ENCODE measurements around the gene PPOX. TPM values are rescaled to one million over a fixed set of nuclear protein-coding genes. Genes with fewer than 3 reads are reported as not detected.
A peak's percentile ranks its signal among the peaks of the same experiment; 100 is the strongest.

Gene PPOX
- total and polyA plus RNA-seq, 4 experiments from 2014 or later: 16.3 to 69.8 (median 42.5) TPM

GRCh38 chr1:161172349-161172748 is 6.1 kb downstream of the PPOX start:
- CTCF ChIA-PET (ENCODE audit: partially characterized antibody): interaction anchor here (1.3 kb wide), 1 partner anchor 10 kb away, joined by 3 read pairs; no protein-coding TSS in a partner anchor
- H3K4me1 Mint-ChIP-seq: peaks cover 27 to 74% (median 48%) of the 10 kb centered on the region in 4 donors
- peak overlapping the region in 1 of 8 donors; percentile 29 for H3K4me3 Mint-ChIP-seq
- intact Hi-C loops (cut with micrococcal nuclease): no loop called here
- peaks cover 29% of the 10 kb centered on the region for H3K4me1 ChIP-seq (ENCODE audit: insufficient read depth, low read length)
- H3K4me3 ChIP-seq (ENCODE audit: low read length in 2 of 2): no peak overlapping the region
- no peaks in the 10 kb centered on the region for H3K9me3 ChIP-seq (ENCODE audit: control insufficient read depth in 1 of 2, low read length in 2 of 2)
- H3K27ac Mint-ChIP-seq: peak overlapping the region in 4 of 7 donors; percentile 36 to 86 (median 72)
- H3K36me3 Mint-ChIP-seq: peaks cover 48 to 76% of the 10 kb centered on the region in 2 donors
- POLR2A ChIA-PET (ENCODE audit: partially characterized antibody): interaction anchor here (0.7 to 1.4 kb wide), 3 partner anchors 10 to 119 kb away, joined by 4 to 5 read pairs (median 4); no protein-coding TSS in a partner anchor
- H3K27ac ChIP-seq (ENCODE audit: low read depth, low read length): no peak overlapping the region
- no peak for DNase-seq
- no peaks in the 10 kb centered on the region for H3K9me3 Mint-ChIP-seq
- H3K36me3 ChIP-seq (ENCODE audit: insufficient read depth, low read length): peaks cover 59% of the 10 kb centered on the region
- no peaks in the 10 kb centered on the region for H3K27me3 ChIP-seq (ENCODE audit: insufficient read depth, low read length)
- H3K27me3 Mint-ChIP-seq: no peaks in the 10 kb centered on the region

DNA sequence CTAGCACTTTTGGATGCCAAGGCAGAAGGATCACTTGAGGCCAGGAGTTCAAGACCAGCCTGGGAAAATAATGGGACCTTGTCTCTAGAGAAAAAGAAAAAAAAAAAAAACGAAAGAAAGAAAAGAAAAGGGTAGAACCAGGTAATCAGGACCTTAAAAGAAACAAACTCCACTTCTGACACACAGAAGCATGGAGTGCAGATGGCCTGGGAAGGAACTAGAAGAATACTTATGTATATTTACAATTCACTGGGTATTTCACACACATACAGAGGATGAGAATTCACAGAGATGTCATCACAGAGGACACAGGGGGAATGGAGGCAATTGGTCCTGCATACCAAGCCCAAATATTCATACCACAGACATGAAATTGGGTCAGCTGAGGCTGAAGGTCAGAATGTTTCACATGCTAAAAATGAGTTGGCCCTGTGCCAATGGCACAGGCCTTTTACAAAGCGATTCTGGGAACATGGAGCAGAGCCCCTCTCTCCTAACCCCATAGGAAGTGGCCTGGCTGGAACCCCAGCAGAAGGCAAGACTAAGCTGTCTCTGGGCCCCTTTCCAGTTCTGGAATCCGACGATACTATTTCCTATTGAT is 6.7 kb downstream of the PPOX start:
- intact Hi-C loops (cut with micrococcal nuclease): no loop called here
- Mint-ChIP-seq H3K27ac (peak overlapping the region in 5 of 7 donors; percentile 37 to 86 (median 54)), H3K9me3 (no peaks in the 10 kb centered on the region), H3K27me3 (no peaks in the 10 kb centered on the region), H3K4me3 (peak overlapping the region in 2 of 8 donors; percentile 29 to 46), H3K36me3 (peaks cover 48 to 76% of the 10 kb centered on the region in 2 donors), H3K4me1 (peaks cover 30 to 74% (median 50%) of the 10 kb centered on the region in 4 donors)
- Histone ChIP-seq H3K36me3 (ENCODE audit: insufficient read depth, low read length) (peaks cover 59% of the 10 kb centered on the region), H3K27me3 (ENCODE audit: insufficient read depth, low read length) (no peaks in the 10 kb centered on the region), H3K4me1 (ENCODE audit: insufficient read depth, low read length) (peaks cover 28% of the 10 kb centered on the region), H3K9me3 (ENCODE audit: control insufficient read depth in 1 of 2, low read length in 2 of 2) (no peaks in the 10 kb centered on the region), H3K27ac (ENCODE audit: low read depth, low read length) (no peak overlapping the region), H3K4me3 (ENCODE audit: low read length in 2 of 2) (no peak overlapping the region)
- POLR2A ChIA-PET (ENCODE audit: partially characterized antibody): interaction anchor here (0.7 to 1.4 kb wide), 3 partner anchors 10 to 118 kb away, joined by 4 to 5 read pairs (median 4); no protein-coding TSS in a partner anchor
- no peak for DNase-seq
- CTCF ChIA-PET (ENCODE audit: partially characterized antibody): interaction anchor here (1.3 kb wide), 1 partner anchor 9 kb away, joined by 3 read pairs; no protein-coding TSS in a partner anchor

DNA sequence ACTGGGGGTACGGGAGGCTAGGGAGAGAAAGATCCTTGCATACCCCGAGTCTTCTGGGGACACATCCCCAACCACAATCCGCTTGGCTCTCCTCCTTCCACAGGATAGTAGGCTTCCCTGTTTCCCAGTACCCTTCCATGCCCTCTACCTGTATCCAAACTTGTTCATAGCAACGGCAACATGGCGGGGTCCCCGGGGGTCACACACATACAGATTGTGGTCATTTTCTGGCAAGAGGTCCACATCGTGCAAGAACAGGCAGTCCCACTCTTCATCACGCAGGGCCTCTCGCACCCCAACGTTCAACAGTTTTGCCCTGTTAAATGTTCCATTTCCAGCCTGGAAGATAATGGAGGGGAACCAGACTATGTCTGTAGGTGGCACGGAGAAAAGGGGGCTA is 7.5 kb downstream of the PPOX start:
- Mint-ChIP-seq H3K9me3 (no peaks in the 10 kb centered on the region), H3K4me3 (no peak overlapping the region), H3K27me3 (no peaks in the 10 kb centered on the region), H3K27ac (peak overlapping the region in 3 of 7 donors; percentile 30 to 68 (median 53)), H3K36me3 (peaks cover 48 to 76% of the 10 kb centered on the region in 2 donors), H3K4me1 (peaks cover 30 to 74% (median 53%) of the 10 kb centered on the region in 4 donors)
- no peak for DNase-seq
- no peaks in the 10 kb centered on the region for H3K9me3 ChIP-seq (ENCODE audit: control insufficient read depth in 1 of 2, low read length in 2 of 2)
- ChIA-PET CTCF (ENCODE audit: partially characterized antibody) (interaction anchor here (0.6 to 4.3 kb wide), 2 partner anchors 9 to 18 kb away, joined by 3 to 31 read pairs; no protein-coding TSS in a partner anchor), POLR2A (ENCODE audit: partially characterized antibody) (no interaction called here)
- intact Hi-C loops (cut with micrococcal nuclease): no loop called here
- H3K36me3 ChIP-seq (ENCODE audit: insufficient read depth, low read length): peaks cover 59% of the 10 kb centered on the region
- no peak overlapping the region for H3K27ac ChIP-seq (ENCODE audit: low read depth, low read length)
- H3K4me3 ChIP-seq (ENCODE audit: low read length in 2 of 2): no peak overlapping the region
- H3K27me3 ChIP-seq (ENCODE audit: insufficient read depth, low read length): no peaks in the 10 kb centered on the region
- peaks cover 30% of the 10 kb centered on the region for H3K4me1 ChIP-seq (ENCODE audit: insufficient read depth, low read length)

DNA sequence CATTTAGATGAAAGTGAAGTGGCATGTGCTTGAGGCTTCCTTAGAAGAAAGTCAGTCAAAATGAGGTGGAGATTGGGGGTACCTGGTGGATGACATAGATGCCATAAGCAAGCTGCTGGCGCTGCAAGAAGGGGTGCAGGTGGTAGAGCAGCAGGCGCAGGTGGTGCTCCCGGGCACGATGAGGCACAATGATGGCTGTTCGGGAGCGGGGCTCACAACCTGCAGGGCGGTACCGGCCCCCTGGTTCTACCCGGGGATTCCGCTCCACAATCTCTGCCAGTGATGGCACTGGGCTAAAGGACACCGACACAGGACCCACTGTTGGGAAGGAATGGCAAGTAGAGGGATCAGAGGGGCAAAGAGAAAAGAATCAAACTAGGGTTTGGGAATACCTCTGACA is 8.7 kb downstream of the PPOX start:
- Histone ChIP-seq H3K27ac (ENCODE audit: low read depth, low read length) (no peak overlapping the region), H3K4me3 (ENCODE audit: low read length in 2 of 2) (no peak overlapping the region), H3K36me3 (ENCODE audit: insufficient read depth, low read length) (peaks cover 53% of the 10 kb centered on the region), H3K9me3 (ENCODE audit: control insufficient read depth in 1 of 2, low read length in 2 of 2) (no peaks in the 10 kb centered on the region), H3K4me1 (ENCODE audit: insufficient read depth, low read length) (peaks cover 32% of the 10 kb centered on the region), H3K27me3 (ENCODE audit: insufficient read depth, low read length) (no peaks in the 10 kb centered on the region)
- no peak for DNase-seq
- no peaks in the 10 kb centered on the region for H3K9me3 Mint-ChIP-seq
- POLR2A ChIA-PET (ENCODE audit: partially characterized antibody): interaction anchor here (0.6 to 3.3 kb wide), 5 partner anchors 9 to 139 kb away, joined by 3 to 80 read pairs (median 4); partner anchors contain the start of genes DEDD, NDUFS2 and PPOX
- CTCF ChIA-PET (ENCODE audit: partially characterized antibody): interaction anchor here (3.4 to 4.3 kb wide), 2 partner anchors 8 to 16 kb away, joined by 31 to 48 read pairs; partner anchors contain the start of gene PPOX
- peaks cover 45 to 66% of the 10 kb centered on the region in 2 donors for H3K36me3 Mint-ChIP-seq
- H3K4me1 Mint-ChIP-seq: peaks cover 32 to 76% (median 49%) of the 10 kb centered on the region in 4 donors
- no peaks in the 10 kb centered on the region for H3K27me3 Mint-ChIP-seq
- intact Hi-C loops (cut with micrococcal nuclease): no loop called here
- peak overlapping the region in 5 of 7 donors; percentile 61 to 95 (median 76) for H3K27ac Mint-ChIP-seq
- H3K4me3 Mint-ChIP-seq: peak overlapping the region in 6 of 8 donors; percentile 36 to 100 (median 50)

GRCh38 chr1:161175771-161176453 is 9.7 kb downstream of the PPOX start:
- POLR2A ChIA-PET (ENCODE audit: partially characterized antibody): interaction anchor here (0.7 to 3.3 kb wide), 15 partner anchors 10 to 214 kb away, joined by 3 to 80 read pairs (median 8); partner anchors contain the start of genes DEDD, NDUFS2, PPOX and TOMM40L
- peak overlapping the region; percentile 90 to 97 for H3K4me3 ChIP-seq (ENCODE audit: low read length in 2 of 2)
- CTCF ChIA-PET (ENCODE audit: partially characterized antibody): interaction anchor here (1.7 to 4.3 kb wide), 4 partner anchors 9 to 50 kb away, joined by 5 to 48 read pairs (median 19); partner anchors contain the start of genes PPOX and TOMM40L
- H3K9me3 Mint-ChIP-seq: no peaks in the 10 kb centered on the region
- H3K27me3 Mint-ChIP-seq: no peaks in the 10 kb centered on the region
- H3K9me3 ChIP-seq (ENCODE audit: control insufficient read depth in 1 of 2, low read length in 2 of 2): no peaks in the 10 kb centered on the region
- intact Hi-C loops (cut with micrococcal nuclease): no loop called here
- peaks cover 42% of the 10 kb centered on the region for H3K4me1 ChIP-seq (ENCODE audit: insufficient read depth, low read length)
- peak overlapping the region; percentile 98 to 100 (median 100) for H3K4me3 Mint-ChIP-seq
- H3K36me3 ChIP-seq (ENCODE audit: insufficient read depth, low read length): peaks cover 45% of the 10 kb centered on the region
- H3K27ac Mint-ChIP-seq: peak overlapping the region; percentile 95 to 100 (median 99)
- H3K4me1 Mint-ChIP-seq: peaks cover 40 to 84% (median 59%) of the 10 kb centered on the region in 4 donors
- DNase-seq: no peak
- peaks cover 42 to 61% of the 10 kb centered on the region in 2 donors for H3K36me3 Mint-ChIP-seq
- H3K27ac ChIP-seq (ENCODE audit: low read depth, low read length): peak overlapping the region; percentile 85
- H3K27me3 ChIP-seq (ENCODE audit: insufficient read depth, low read length): no peaks in the 10 kb centered on the region

DNA sequence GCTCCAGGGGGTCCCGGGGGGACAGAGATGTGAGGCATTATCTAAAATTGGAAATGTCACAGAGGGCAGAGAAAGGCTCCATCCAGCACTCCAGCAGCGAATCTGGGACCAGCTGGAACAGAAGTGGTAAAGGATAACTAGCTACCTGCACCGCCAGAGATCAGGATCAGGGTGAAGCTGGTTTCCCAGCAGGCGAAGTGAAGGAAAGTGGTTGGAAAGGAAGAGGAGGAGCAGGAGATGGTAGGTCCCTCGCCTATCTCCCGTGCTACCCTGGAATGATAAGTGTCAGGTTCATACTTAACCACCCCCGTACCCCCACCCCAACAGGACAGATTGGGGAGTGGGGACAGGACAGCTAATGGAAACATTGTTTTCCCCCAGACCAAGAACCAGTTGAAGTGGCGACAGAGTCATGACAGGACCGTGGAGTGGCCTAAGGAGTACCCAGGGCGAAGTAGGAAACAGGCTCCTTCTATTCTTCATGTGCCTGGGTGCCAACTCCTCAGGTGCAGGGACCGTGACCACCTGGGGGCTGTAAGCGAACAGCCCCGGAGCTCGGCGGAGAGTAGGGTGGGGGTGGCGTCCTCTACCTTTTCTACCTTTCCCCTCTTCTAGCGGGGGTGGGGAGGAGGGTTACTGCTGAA is 10.4 kb downstream of the PPOX start:
- H3K36me3 ChIP-seq (ENCODE audit: insufficient read depth, low read length): peaks cover 39% of the 10 kb centered on the region
- H3K36me3 Mint-ChIP-seq: peaks cover 35 to 54% of the 10 kb centered on the region in 2 donors
- no peaks in the 10 kb centered on the region for H3K27me3 Mint-ChIP-seq
- H3K4me1 Mint-ChIP-seq: peaks cover 40 to 84% (median 61%) of the 10 kb centered on the region in 4 donors
- H3K4me3 Mint-ChIP-seq: peak overlapping the region; percentile 98 to 100 (median 100)
- no peaks in the 10 kb centered on the region for H3K9me3 ChIP-seq (ENCODE audit: control insufficient read depth in 1 of 2, low read length in 2 of 2)
- ChIA-PET CTCF (ENCODE audit: partially characterized antibody) (interaction anchor here (1.7 to 4.3 kb wide), 4 partner anchors 9 to 49 kb away, joined by 5 to 48 read pairs (median 19); partner anchors contain the start of genes PPOX and TOMM40L), POLR2A (ENCODE audit: partially characterized antibody) (interaction anchor here (0.9 to 3.3 kb wide), 16 partner anchors 9 to 214 kb away, joined by 3 to 80 read pairs (median 7); partner anchors contain the start of genes F11R, NDUFS2, PPOX and SDHC)
- H3K9me3 Mint-ChIP-seq: no peaks in the 10 kb centered on the region
- H3K4me3 ChIP-seq (ENCODE audit: low read length in 2 of 2): peak overlapping the region; percentile 90 to 97
- H3K27me3 ChIP-seq (ENCODE audit: insufficient read depth, low read length): no peaks in the 10 kb centered on the region
- peaks cover 48% of the 10 kb centered on the region for H3K4me1 ChIP-seq (ENCODE audit: insufficient read depth, low read length)
- H3K27ac Mint-ChIP-seq: peak overlapping the region; percentile 95 to 100 (median 99)
- H3K27ac ChIP-seq (ENCODE audit: low read depth, low read length): peak overlapping the region; percentile 85
- DNase-seq: no peak
- intact Hi-C loops (cut with micrococcal nuclease): loop anchor here (1.0 kb wide), 2 partner anchors 10 to 49 kb away; partner anchors contain the start of gene PPOX
